Right renal cortex interstitium (tissue), 3 donors: ENCODE data around the gene HCRT. TPM values are rescaled to one million over a fixed set of nuclear protein-coding genes. Genes with fewer than 3 reads are reported as not detected.
A peak's percentile ranks its signal among the peaks of the same experiment; 100 is the strongest.
"Not testable (repeated sequence)": the region's sequence is repeated elsewhere in the genome, so short reads cannot be mapped to it uniquely, and the experiment has no call there.

Experiments
- DNase-seq, 3 donors: peaks; one replicate each; pipeline ENCODE4 v3.0.0-alpha.2; 2013; ENCODE audit warnings: low read depth in 3 of 3, low spot score in 2 of 3
- polyA plus RNA-seq, 3 donors: library from polyadenylated mRNA; unstranded; fragments of 120-200 nt; gene quantifications; one replicate each; pipeline ENCODE4 v1.2.1, GENCODE V29; 2013; ENCODE audit not compliant: insufficient read length in 3 of 3

Gene HCRT
- polyA plus RNA-seq, 3 donors = not detected

DNA sequence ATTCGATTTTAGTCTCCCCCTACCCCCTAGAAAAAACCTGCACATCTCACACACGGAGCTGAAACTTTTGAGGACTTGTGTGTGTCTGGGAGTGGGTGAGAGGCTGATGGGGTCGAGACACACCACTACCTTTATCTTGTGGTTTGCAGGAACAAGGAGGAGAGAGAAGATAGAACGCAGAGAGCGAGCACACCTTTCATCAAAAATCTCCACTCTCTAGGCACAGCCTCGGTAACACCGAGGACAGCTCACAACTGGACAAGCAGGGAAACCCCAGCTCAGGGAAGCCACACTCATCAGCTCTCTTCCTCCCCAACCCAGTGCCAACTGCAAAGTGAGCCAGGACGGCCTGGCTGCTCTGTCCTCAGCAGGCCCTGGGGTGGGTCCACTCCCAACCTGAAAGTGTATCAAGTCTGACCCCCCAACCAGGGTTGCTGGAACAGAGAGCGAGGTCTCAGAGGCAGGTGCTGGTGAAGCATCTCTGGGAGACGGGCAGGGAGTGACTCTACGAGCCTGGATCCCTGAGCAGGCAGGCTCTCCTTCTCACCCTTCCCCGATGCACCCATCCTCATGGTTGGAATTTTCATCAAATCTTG is 14.3 kb upstream of the HCRT start:
- DNase-seq = no peak

DNA sequence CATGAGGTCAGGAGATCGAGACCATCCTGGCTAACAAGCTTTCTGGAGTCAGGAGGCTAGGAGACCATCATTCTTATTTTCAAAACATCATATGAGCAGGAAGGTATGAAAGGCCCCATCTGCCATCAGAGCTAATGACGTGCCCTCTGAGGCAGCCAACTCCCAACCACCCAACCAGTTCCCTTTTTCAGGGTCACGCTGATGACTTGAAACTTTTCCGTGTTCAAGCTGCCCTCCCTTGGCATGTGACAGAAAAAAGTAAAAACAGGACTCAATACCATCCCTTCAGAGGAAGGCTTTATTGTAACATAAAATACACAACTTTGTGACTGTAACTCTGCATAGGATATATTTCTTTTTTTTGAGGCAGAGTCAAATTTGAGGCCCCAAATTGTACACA is 13.6 kb upstream of the HCRT start:
- no peak for DNase-seq

DNA sequence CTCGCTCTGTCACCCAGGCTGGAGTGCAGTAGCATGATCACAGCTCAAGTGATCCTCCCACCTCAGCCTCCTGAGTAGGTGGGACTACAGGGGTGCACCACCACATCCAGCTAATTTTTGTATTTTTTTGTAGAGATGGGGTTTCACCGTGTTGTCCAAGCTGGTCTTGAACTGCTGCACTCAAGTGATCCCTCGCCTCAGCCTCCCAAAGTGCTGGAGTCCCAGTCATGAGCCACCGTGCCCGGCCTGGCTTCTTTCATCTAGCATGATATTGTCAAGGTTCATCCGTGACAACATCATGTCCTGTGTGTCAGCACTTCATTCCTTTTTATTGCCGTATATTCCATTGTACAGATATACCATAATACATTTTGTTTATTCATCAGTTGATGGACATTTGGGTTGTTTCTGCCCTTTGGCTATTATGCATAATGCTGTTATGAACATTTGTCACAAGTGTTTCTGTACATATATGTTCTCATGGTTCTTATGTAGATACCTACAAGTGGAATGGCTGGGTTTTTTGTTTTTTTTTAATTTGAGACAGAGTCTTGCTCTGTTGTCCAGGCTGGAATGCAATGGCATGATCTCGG is 12.4 kb upstream of the HCRT start:
- no peak for DNase-seq

DNA sequence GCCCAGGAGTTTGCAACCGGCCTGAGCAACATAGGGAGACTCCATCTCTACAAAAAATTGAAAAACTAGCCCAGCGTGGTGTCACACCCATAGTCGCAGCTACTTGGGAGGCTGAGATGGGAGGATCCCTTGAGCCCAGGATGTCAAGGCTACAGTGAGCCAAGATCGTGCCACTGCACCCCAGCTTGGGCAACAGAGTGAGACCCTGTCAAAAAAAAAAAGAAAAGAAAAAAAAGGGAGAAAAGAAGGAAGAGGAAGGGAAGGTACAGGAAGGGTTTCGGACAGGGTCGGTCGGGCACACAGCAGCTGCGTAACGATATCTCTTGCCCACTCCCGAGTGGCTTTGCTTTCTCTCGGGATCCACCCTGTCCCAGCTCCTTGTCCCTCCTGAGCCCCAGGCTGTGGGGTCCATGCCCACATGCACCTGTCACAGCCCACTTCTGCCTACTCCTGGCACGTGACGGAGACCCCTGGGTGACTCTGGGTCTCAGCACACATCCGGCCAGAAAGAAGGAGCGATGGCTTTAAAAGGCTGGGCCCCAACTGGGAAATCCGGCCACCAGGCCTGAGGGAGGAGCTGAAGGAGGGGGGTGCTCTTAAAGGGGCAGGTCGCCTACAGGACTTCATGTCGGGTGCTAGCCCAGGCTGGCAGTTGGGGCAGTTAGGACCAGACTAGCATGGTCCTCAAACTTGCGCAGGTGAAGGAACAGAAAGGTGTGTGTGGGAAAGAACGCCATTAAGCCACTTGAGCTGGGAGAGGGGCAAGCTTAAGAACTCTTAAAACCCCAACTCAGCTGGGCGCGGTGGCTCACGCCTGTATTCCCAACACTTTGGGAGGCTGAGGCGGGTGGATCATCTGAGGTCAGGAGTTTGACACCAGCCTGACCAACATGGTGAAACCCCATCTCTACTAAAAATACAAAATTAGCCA is 9.0 kb upstream of the HCRT start, which contains the start of gene GHDC:
Gene GHDC (minus strand): TSS at position 526 of the 931 bp plus-strand sequence. CDS start 913 bp downstream, outside the sequence.
- DNase-seq = peak; percentile 47 to 74 (median 58)

DNA sequence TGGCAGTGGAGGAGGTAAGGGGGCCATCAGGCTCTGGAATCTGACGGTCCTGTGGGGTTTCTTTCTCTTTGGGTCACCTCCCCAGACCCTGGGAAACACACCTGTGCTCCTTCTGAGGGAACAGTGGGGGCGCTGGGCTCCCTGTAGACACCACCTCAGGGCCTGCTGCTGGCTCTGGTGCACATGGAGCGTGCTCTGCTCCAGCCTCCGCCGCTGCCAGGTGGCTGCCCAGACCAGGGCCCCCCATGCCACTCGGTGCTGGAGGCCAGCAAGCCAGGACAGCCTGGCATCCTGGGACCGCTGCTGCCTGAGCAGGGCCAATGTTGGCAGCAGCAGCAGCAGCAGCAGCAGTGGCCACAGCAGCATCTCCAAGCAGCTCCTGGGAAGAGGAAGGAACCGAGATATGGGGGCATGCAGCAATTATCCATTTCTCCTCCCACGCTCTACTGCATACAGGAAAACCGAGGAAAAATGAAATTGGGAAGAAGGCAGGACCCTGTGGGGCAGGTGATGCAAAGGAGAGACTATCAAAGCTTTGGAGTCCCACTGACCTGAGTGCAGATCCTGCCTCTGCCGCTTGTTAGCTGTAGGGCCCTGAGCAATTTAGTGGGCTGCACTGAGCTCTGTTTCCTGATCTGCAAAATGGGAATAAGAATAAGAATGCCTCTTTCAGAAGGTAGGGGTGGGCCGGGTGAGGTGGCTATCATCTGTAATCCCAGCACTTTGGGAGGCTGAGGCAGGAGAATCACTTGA is 8.1 kb upstream of the HCRT start:
- no peak for DNase-seq

DNA sequence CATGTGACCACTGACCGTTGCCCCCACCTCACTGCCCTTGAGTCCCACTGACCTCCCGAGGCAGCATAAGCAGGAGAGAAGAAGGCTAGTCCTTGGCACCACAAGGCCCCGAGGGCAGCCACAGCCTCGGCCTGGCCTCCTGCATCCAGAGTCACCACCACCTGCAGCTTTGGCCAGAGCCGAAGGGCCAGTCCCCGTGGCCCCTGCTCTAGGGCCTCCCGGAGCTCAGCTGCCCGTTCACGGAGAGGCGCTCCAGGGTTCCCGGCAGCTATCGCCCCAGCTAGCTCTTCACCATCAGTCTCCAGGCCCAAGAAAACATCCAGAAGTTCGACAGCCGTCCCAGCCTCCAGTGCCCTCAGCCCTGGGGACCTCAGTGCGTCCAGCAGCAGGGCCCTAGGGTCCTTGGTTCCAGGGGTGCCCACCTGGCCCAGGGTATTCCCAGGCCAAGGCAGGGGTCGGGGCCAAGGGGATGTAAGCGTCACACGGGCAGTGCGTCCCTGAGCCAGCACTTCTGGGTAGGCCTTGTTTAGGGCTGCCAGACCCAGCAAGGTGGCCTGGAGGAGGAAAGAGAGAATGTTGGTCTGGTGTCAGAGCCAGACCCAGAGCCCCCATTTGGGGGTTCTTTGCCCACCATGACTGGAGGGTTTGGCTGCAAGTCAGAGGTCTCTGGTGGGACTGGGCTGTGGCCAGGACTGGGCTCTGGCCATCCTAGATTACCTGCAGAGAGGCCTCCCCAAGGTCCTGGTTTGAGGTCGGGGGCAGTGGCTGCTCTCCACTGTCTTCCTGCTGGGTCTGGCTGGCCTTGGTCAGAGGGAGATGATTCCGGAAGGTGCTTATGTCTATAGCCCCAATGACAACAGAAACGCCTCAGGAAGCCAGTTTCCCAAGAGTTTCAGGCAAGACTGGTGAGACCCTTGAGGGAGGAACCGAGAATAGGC is 7.2 kb upstream of the HCRT start:
- DNase-seq = no peak

DNA sequence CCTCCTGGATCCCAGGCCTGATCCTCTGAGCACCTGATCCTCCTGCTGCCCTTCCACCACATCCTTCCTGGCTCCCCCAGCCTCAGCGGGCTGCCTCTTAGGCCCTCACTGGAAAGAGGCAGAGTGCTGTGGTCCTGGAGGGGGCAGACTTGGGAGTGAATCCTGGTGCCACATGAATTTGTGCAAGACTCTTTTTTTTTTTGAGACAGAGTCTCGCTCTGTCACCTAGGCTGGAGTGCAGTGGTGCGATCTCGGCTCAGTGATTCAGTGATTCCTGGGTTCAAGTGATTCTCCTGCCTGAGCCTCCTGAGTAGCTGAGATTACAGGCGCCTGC is 6.0 kb upstream of the HCRT start:
- no peak for DNase-seq

DNA sequence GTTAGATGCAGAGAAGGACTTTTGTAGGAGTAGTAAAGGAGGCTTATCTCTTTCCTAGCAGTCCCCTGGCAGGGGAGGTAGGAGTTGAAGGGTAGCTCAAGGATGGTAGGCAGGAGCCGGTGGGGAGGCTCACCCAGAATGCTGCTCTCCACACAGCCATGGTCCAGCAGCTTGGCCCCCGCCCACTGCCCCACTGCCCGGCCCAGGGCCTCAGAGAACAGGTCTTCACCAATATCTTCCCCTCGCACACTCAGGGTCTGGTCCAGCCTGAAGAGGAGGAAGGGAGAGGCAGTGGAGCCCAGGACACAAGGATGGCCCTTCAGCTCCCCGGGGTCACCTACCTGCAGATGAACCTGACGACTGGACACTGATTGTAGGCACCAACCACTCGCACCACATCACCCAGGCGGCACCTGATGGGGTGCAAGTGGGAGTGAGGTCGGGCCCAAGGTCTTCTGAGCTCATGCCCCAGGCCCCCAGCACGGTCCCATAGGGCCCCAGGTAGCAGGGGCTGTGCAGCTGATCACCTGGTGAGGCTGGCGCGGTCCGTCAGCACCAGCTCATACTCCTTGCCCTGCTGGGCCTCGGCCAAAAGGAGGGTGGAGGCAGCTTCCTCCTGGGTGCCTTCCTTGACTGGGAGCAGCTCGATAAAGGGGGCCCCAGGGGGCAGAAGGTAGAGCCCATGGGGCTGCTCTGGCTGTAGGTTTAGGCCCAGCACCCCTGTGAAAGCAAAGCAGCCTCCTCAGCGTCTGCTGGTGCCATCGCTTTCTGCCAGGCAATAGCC is 5.4 kb upstream of the HCRT start:
- DNase-seq = no peak

DNA sequence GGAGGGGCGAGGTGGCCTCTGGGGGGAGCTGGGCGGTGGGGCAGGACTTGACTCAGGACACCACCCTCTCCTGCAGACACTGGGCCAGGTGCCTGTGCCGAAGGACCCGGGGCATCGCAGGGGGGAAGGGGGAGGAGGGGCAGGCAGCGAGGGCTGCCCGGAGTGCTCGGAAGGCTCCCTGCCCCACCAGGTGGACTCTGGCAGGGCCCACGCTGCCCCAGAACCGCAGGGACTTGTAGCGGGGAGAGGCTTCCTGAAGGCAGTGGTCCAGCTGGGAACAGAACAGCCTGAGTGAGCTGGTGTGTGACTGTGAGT is 4.4 kb upstream of the HCRT start:
- no peak for DNase-seq

DNA sequence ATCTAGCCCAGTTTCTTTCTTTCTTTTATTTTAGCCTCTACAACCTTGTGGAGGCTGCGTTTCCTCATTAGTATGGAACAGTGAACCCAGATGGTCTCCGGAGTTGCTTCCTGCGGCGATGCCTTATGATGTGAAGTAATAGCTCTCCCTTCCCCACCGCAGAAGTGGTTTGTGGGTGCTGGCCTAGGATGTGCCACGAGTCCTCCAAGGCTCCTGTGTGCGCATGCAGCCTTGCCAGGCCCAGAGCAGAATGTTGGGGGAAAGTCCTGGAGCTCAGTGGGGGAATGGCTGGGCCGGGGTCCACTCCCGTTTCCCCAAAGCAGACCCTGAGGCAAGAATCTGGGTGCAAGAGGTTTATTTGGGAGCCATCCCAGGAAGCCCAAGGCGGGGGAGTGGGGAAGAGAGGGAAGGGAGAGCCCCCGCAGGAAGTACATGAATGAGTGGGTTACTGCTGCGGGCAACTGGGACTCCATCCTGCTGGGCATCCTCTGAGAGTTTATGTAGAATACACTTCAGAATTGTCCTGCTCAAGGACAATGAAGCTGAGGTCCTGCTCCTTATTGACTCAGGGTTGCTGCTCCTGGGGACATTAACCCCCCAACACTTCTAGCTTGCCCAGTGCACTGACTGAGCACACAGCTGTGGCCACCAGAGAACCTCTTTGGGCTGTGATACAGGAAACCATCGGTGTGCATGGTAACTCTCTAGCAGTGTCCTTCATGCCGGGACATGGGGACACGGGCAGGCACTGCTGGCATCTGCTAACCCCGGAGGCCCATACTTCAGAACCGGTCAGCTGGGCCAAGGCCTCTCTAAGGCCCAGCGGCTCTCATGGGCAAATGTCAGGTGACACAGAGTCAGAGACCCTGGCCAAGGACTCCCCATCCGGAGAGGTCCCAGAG is 3.7 kb upstream of the HCRT start:
- DNase-seq = no peak

DNA sequence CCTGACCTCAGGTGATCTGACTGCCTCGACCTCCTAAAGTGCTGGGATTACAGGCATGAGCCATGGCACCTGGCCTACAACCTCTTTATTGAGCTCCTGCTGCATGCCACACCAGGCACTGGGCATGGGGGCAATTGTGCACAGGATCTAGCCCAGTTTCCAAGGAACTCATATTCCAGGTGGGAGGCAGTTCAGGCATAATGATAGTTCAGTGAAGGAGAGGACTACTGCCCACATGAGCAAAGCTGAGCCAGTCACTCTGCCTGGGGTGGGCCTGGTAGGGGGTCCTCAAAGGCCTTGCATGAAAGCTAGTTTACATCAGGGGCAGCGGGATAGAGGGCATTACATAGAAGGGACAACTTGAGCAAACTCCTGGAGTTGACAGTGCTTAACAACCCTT is 2.6 kb upstream of the HCRT start:
- DNase-seq = no peak

DNA sequence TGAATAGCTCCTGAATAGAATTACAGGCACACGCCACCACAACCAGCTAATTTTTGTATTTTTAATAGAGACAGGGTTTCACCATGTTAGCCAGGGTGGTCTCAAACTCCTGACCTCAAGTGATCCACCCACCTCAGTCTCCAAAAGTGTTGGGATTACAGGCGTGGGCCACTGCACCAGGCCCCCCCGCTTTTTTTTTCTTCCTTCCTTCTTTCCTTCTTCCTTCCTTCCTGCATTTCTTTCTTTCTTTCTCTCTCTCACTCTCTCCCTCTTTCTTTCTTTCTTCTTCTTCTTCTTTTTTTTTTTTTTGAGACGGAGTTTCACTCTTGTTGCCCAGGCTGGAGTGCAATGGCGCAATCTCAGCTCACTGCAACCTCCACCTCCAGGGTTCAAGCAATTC is 939 bp upstream of the HCRT start:
- DNase-seq = not testable (repeated sequence)

DNA sequence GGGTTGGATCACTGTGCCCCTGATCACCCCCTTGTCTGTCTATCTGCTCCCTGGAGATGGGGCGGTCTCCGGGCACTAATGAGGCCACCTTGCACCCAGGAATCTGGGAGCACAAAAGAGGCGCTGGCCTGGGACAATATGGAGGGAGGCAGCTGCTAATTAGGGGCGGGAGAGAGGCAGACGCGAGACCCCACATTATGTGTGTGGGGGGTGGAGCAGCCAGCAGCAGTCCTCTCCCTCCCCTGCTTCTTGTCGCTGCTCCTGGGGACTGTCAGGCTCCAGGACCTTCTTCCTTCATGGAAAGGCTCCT is 324 bp upstream of the HCRT start:
- DNase-seq = no peak

DNA sequence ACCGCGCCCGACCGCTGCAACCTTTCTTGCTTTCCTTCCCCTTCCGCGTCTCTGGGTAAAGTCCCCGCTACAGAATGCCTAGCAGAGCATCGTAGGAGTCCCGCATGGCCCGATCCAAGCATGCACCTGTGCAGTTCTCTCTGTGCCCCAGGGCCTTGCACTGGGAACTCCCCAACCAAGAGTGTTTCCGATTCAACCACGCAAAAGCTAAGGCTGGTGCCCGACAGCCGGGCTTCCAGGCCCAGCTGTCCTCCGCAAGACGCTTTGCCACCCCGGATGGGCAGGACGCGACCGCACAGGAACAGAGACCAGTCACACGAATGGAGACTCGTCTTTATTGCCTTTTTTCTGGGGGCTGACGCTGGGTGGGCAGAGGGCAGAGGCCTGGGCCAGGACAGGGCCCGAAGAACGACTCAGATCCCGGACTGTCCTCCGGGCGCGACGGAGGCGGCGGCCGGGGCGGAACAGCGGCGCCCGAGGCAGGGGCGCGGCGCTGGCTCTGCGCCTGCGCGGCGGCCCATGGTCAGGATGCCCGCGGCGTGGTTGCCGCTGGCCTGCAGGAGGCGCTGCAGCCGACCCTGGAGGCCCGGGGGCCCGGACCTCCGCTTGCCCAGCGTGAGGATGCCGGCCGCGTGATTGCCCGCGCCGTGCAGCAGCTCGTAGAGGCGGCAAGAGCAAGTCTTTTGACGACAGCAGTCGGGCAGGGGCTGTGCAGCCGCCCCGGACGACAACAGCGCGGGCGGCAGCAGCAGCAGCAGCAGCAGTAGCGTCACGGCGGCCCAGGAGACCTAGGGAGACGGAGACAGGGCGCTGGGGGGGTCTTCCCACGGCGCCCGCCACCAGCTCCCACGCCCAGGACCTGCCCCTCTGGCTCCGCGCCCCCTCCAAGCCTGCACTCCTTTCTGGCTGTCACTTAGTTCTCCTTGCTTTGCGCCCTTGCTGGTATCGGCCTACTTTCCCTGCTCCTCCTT is 1.2 kb downstream of the HCRT start:
- peak; percentile 23 to 52 (median 50) for DNase-seq

DNA sequence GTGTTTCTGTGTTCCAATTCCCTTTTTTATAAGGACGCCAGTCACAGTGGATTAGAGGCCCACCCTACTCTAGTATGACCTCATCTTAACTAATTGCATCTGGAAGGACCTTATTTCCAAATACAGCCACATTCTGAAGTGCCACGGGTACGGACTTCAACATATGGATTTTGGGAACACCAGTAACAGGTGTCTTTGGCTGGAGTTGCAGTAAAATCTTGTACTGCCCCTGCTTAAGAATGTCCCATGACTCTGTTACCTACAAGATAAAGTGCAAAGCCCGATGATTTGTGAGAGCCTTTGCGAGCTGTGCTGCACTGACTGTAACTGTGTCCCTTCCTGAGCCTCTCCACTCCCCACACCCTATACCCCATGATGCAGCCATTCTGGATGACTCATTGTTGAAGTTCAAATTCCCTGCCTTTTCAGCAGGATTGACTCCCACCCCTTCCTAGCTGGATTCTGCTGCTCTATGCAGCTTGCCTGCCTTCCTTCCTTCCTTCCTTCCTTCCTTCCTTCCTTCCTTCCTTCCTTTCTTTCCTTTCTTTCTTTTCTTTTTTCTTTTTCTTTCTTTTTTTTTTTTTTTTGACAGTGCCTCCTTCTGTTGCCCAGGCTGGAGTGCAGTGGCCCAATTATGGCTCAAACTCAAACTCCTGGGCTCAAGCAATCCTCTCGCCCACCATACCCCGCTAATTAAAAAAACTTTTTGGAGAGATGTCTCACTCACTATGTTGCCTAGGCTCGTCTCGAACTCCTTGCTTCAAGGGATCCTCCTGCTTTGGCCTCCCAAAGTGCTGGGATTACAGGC is 2.1 kb downstream of the HCRT start:
- no peak for DNase-seq

DNA sequence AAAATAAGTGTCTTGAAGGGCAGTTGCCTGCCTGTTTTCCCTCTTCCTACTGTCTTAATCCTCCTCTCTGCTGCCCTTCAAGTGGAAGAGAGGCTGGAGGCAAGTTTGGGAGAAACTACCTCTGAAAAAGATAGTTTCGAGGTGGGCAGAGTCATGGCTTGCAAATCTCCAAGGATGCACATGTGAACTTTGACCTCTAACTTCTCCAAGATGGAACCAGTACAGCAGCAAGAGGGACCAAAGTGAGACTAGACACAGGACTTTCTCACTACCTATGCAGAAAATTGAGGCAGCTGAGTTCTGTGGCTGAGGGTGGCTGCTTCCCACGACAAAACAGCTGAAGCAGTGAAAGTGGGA is 3.4 kb downstream of the HCRT start:
- no peak for DNase-seq
